GM19025 (cell line): ENCODE data around the gene NOP53.
"Not testable (repeated sequence)": the region's sequence is repeated elsewhere in the genome, so short reads cannot be mapped to it uniquely, and the experiment has no call there.

Experiments used
- ATAC-seq: cut with Tn5 transposase; IDR thresholded peaks from one replicate; pipeline ENCODE4 v1.9.1; 2021; ENCODE audit warnings: mild to moderate bottlenecking, low read depth, moderate library complexity; ENCODE audit not compliant: unreplicated experiment

Gene NOP53

DNA sequence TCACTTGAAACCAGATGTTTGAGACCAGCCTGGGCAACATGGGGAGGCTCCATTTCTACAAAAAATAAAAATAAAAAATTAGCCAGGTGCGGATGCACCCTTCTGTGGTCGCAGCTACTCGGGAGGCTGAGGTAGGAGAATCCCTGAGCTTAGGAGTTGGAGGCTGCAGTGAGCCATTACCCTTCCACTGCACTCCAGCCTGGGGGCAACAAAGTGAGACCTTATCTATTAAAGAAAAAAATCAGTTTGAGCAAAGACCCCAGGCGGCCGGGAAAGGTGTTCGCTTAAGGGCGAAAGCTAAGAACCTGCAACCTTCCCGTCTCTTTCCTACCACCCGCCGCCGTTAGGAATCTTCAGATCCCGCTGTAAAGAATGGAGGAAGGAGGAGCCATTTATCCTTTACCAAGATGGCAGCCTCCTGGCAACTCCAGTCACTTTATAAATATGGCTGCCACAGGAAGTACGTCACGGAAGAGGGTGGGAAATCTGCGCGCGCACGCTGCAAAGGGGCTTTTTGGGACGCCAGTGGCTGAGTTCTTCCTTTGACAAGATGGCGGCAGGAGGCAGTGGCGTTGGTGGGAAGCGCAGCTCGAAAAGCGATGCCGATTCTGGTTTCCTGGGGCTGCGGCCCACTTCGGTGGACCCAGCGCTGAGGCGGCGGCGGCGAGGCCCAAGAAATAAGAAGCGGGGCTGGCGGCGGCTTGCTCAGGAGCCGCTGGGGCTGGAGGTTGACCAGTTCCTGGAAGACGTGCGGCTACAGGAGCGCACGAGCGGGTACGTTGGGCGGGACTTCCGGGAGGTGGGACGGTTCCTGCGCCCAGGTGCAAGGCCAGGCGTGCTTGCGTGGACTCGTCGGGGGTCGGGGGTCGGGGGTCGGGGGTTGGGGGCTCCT, at the start of gene NOP53:
NOP53 (plus strand) TSS at position 537 of the 892 bp plus-strand sequence; CDS start at position 551, 14 bp downstream.
- ATAC-seq = peak; percentile 71

- no peak for ATAC-seq
Observed at GRCh38 chr19:47696635-47697034, 48.7 kb upstream of the NOP53 start.

- no peak for ATAC-seq
Observed at GRCh38 chr19:47697863-47698609, 47.3 kb upstream of the NOP53 start.

- no peak for ATAC-seq
Observed at GRCh38 chr19:47698631-47699359, 46.6 kb upstream of the NOP53 start.

DNA sequence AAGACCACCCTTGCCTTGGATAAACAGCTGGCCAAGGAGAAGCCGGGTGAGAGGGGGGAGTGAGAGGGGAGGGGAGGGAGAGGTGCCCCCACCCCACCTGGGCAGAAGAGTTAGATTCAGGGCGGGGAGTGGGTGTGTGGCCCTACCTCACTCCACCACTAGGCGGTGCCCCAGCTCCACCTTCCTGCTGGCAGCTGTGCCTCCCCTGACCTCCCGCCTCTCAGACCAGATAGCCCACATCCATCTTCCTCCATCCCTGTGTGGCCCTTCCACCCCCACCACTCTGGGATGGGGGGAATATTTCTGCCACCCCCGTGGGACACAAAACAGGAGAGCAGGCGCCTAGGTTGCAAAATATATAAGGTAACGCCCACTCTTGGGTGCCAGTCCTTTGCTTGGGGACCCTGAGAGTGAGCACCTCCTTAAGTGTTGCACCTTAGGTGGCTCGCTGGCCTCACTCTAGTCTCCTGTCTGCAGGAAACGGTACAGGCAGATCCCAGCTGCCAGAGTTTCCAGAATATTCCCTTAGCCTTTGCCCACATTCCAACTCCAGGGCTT, 45.9 kb upstream of the NOP53 start:
- no peak for ATAC-seq

DNA sequence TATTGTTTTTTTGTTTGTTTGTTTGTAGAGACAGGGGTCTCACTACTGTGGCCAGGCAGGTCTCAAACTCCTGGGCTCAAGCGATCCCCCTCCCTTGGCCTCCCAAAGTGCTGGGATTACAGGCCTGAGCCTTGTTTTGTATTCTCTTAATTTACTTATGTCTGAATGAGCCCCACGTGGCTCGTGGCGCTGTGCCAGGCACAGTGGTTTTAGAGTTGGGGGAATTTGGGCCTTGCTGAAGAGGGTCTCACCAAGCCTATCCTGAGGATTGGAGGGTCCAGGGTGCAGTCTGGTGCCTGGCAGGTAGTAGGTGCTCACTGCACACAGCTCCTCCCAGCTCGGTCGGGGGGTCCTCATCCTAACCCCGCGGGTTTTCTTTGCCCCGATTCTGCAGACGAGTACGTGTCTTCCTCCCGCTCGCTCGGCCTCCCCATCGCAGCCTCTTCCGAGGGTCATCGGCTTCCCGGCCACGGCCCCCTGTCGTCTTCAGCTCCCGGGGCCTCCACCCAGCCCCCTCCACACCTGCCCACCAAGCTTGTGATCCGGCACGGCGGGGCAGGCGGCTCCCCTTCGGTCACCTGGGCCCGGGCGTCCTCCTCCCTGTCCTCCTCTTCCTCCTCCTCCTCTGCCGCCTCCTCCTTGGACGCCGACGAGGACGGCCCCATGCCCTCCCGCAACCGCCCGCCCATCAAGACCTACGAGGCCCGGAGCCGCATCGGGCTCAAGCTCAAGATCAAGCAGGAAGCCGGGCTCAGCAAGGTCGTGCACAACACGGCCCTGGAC, 44.2 kb upstream of the NOP53 start:
- no peak for ATAC-seq

DNA sequence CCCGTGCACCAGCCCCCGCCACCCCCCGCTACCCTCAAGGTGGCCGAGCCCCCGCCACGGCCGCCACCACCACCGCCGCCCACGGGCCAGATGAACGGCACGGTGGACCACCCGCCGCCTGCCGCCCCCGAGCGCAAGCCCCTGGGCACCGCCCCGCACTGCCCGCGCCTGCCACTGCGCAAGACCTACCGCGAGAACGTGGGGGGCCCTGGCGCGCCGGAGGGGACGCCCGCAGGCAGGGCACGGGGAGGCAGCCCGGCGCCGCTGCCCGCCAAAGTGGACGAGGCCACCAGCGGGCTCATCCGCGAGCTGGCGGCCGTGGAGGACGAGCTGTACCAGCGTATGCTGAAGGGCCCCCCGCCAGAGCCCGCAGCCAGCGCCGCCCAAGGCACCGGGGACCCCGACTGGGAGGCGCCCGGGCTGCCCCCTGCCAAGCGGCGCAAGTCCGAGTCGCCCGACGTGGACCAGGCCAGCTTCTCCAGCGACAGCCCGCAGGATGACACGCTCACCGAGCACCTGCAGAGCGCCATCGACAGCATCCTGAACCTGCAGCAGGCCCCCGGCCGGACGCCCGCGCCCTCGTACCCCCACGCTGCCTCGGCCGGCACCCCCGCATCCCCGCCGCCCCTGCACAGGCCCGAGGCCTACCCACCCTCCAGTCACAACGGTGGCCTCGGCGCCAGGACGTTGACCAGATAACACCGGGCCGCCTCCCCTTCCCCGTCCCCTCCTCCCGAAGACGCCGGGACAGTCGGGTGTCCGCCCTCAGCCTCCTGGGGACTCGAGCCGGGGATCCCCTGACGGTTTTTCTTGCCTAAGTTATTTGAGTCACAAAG, 43.4 kb upstream of the NOP53 start:
- ATAC-seq = no peak

DNA sequence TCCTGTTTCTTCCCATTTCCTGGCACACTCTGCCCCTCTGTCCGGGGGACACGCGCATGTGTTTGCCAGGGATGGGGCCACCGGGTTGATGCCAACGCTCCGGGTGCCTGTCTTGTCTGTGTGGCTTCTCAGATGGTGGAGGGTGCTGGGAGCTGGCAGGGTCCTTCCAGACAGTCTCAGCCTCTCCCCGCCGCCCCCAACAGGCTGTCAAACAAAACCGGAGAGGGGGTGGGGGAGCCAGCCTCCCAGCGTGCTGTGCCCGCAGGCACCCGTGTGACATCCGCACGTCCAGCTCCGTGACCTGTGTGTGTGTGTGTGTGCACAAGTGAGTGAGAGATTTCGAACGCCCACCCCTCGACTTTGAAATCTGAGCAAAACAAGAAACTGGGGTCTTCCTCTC, 42.7 kb upstream of the NOP53 start:
- ATAC-seq = no peak

DNA sequence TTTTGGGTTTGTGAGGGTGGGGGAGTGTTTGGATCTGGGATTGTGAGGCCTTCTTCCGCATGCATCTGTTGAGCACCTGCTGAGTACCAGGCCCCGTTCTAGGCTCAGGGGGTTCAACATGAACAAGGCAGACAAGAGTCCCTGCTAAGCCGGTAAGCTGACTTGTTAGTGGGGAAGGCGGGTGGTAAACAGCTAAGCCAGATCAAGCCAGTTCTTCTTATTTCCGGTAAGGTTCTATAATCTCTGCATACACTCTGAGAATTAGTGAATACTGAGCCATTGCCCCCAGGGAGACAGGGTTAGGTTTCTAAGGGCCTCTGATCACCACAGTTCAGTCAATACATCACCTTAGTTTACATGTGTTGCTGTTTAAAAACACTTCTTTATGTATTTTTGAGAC, 42.0 kb upstream of the NOP53 start:
- ATAC-seq = no peak

DNA sequence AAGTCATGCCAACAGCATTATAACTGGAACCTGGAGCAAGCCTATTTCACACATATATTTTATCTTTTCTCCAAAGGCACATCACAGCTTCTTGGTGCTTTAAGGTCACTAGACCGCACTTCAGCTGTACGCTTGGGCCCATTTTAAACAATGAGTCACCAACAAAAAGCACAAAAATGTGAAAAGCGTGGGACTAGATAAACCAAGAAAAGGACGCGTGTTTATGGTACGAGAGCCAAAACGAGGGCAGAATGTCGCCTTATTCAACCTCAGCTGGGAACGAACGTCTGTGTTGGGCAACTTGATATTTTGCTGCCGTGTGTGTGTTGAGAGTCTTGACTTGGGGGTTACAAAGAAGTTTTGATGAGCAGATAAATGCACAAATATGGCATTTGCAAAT, 41.3 kb upstream of the NOP53 start:
- no peak for ATAC-seq

DNA sequence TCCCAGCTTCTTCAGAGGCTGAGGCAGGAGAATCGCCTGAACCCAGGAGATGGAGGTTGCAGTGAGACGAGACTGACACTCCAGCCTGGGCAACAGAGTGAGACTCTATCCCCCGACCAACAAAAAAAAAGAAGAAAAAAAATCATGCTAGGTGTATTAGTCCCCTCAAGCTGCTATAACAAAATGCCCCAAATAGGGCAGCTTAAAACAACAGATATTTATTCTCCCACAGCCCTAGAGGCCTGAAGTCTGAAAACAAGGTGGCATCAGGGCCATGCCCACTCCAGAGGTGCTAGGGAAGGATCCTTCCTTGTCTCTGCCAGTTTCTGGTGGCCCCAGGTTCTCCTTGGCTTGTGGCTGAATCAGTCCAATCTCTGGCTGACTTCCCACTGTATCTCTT, 40.7 kb upstream of the NOP53 start:
- ATAC-seq = no peak

DNA sequence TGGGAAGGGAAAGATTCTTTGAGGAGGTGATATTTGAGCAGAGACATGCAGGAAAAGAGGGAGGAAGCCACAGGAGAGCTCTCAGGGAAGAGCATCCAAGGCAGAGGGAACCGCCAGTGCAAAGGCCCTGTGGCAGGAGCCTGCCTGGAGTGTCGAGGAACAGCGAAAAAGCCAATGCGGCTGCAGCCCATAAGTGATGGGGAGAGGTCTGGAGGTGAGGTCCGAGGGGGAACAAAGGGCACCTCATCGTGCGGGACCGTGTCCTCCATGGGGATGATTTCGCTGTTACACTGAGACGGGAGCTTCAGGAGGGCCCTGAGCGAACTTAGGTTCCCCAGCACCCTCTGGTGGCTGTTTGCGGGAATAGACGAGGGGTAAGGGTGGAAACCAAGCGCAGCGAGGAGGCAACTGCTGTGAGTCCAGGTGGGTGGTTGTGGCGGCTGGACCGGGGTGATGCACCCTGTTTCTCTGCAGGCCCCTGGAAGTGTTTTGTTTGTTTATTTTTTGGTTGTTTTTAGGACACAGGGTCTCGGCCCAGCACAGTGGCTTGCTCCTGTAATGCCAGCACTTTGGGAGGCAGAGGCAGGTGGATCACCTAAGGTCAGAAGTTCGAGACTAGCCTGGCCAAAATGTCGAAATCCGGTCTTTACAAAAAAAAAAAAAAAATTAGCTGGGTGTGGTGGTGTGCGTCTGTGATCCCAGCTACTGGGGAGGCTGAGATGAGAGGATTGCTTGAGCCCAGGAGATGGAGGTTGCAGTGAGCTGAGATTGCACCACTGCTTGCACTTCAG, 38.0 kb upstream of the NOP53 start:
- no peak for ATAC-seq

GRCh38 chr19:47711652-47712242, 33.6 kb upstream of the NOP53 start:
- no peak for ATAC-seq

GRCh38 chr19:47713046-47714021, 32.0 kb upstream of the NOP53 start, which contains the start of gene EHD2:
Gene EHD2 (plus strand): TSS chr19:47713422. CDS start chr19:47716613, 3,191 bp downstream.
- ATAC-seq = no peak

GRCh38 chr19:47714339-47714738, 31.0 kb upstream of the NOP53 start:
- no peak for ATAC-seq

DNA sequence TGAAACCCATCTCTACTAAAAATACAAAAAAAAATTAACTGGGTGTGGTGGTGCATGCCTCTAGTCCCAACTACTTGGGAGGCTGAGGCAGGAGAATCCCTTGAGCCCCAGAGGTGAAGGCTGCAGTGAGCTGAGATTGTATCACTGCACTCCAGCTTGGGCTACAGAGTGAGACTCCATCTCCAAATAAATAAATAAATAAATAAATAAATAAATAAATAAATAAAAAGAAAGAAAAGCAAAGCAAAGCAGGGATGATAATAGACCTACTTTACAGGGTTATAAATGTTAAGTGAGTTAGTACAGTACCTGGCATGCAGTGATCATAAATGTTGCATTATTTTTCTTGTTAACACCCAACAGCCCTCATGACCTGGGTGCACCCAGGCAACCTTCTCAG, 30.5 kb upstream of the NOP53 start:
- ATAC-seq = not testable (repeated sequence)
